Right cardiac atrium (tissue), 5 donors: ENCODE data around the gene STXBP4. TPM values are rescaled to one million over a fixed set of nuclear protein-coding genes. Genes with fewer than 3 reads are reported as not detected.

Experiments used
- ATAC-seq, 2 donors: fragments of 200-7000 bp; cut with Tn5 transposase; one replicate each; pipeline versions ENCODE4 v1.8.0 to v1.9.1; 2020; ENCODE audit warnings: moderate library complexity in 2 of 2, mild to moderate bottlenecking in 1 of 2
- DNase-seq, 3 donors: peaks; one replicate each; pipeline ENCODE4 v3.0.0-alpha.2; 2020
- H3K27ac ChIP-seq: one replicate; pipeline ENCODE4 v1.5.1; 2013; ENCODE audit warnings: mild to moderate bottlenecking, low read length, control low read depth, moderate library complexity
- H3K27me3 ChIP-seq: one replicate; pipeline ENCODE4 v1.6.1; 2013; ENCODE audit not compliant: control insufficient read depth, insufficient read depth
- H3K4me1 ChIP-seq: one replicate; pipeline ENCODE4 v1.6.1; 2013; ENCODE audit warnings: low read length; ENCODE audit not compliant: control insufficient read depth, insufficient read depth
- H3K4me3 ChIP-seq: one replicate; pipeline ENCODE4 v1.5.1; 2013; ENCODE audit warnings: low read length, control low read depth
- H3K9me3 ChIP-seq: one replicate; pipeline ENCODE4 v1.6.1; 2013; ENCODE audit warnings: low read length; ENCODE audit not compliant: control insufficient read depth
- WGBS: extraction: QIAGEN DNeasy Blood & Tissue Kit; methylation state at CpG from one replicate; pipeline ENCODE4 v1.1.7; 2013; 5-methylcytosine and 5-hydroxymethylcytosine counted together
- intact Hi-C, 4 donors: fragments of 100-400 bp; cut with DNase I; formaldehyde crosslinking; loops; one replicate each; pipeline versions ENCODE4 v1.11.0 to v1.14.0; 2022 to 2023
- polyA plus RNA-seq: library from polyadenylated mRNA; stranded (reverse); fragments of 200-250 nt; gene quantifications from one replicate; pipeline ENCODE4 v1.2.3, GENCODE V29; 2013
- total RNA-seq, 4 donors: library from RNA; stranded (reverse); fragmentation: NEBNext Ultra II Directional; extraction: Animal tissue kit (Norgen Biotek cat#: 25700); gene quantifications; one replicate each; pipeline ENCODE4 v1.2.1, GENCODE V29; 2021
- donor health status: healthy with polysubstance abuse.
- donor health status: DM: no; HTN: yes; CAD: no.
- donor health status: DM: no; HTN: no; CAD: no.
- donor health status: DM: no; HTN: yes; CAD: no; lungs with severe emphysema.
- donor health status: DM: yes; HTN: yes; CAD: no.

STXBP4 gene
- total and polyA plus RNA-seq, 5 donors: 2.6 to 10.8 (median 9.4) TPM

- H3K4me3 ChIP-seq: no peak overlapping the region
- no peaks in the 10 kb centered on the region for H3K9me3 ChIP-seq
- no peaks in the 10 kb centered on the region for H3K4me1 ChIP-seq
- ATAC-seq: no peak
- no peak overlapping the region for H3K27ac ChIP-seq
- 97% methylated on average over 1 of the region's 1 CpG for WGBS
- no peaks in the 10 kb centered on the region for H3K27me3 ChIP-seq
- intact Hi-C loops: loop anchor here in 3 of 4 donors (5.0 to 10.0 kb wide), 3 partner anchors 356 to 523 kb away; partner anchors contain the start of gene SMIM36 (in 2 of the 3)
- DNase-seq: no peak
Observed at GRCh38 chr17:54991567-54991966, 23.0 kb downstream of the STXBP4 start.

- ATAC-seq (peak in 1 of 2 donors; percentile 31), DNase-seq (no peak)
- Histone ChIP-seq H3K27me3 (no peaks in the 10 kb centered on the region), H3K27ac (no peak overlapping the region), H3K9me3 (no peaks in the 10 kb centered on the region), H3K4me1 (no peaks in the 10 kb centered on the region), H3K4me3 (no peak overlapping the region)
- intact Hi-C loops: loop anchor here in 3 of 4 donors (5.0 to 10.0 kb wide), 3 partner anchors 354 to 522 kb away; partner anchors contain the start of gene SMIM36 (in 2 of the 3)
- 82% methylated on average over 8 of the region's 8 CpGs for WGBS
Observed at GRCh38 chr17:54992797-54993639, 24.5 kb downstream of the STXBP4 start.

- Histone ChIP-seq H3K9me3 (no peaks in the 10 kb centered on the region), H3K27ac (no peak overlapping the region), H3K4me3 (no peak overlapping the region), H3K27me3 (no peaks in the 10 kb centered on the region), H3K4me1 (no peaks in the 10 kb centered on the region)
- ATAC-seq: no peak
- 96% methylated on average over 1 of the region's 1 CpG for WGBS
- intact Hi-C loops: loop anchor here in 2 of 4 donors (10.0 kb wide), 1 partner anchor 518 kb away; the partner anchor contains the start of gene SMIM36 (in 2 of the 2)
- no peak for DNase-seq
Observed at GRCh38 chr17:54996441-54996840, 27.9 kb downstream of the STXBP4 start.

GRCh38 chr17:55002458-55002857, 33.9 kb downstream of the STXBP4 start:
- Histone ChIP-seq H3K4me3 (no peak overlapping the region), H3K9me3 (no peaks in the 10 kb centered on the region), H3K27ac (no peak overlapping the region), H3K4me1 (no peaks in the 10 kb centered on the region), H3K27me3 (no peaks in the 10 kb centered on the region)
- ATAC-seq: no peak
- intact Hi-C loops: no loop called here
- no peak for DNase-seq

GRCh38 chr17:55004484-55004883, 35.9 kb downstream of the STXBP4 start:
- 92% methylated on average over 5 of the region's 5 CpGs for WGBS
- no peak for DNase-seq
- H3K9me3 ChIP-seq: no peaks in the 10 kb centered on the region
- intact Hi-C loops: no loop called here
- no peak overlapping the region for H3K27ac ChIP-seq
- no peak for ATAC-seq
- H3K27me3 ChIP-seq: no peaks in the 10 kb centered on the region
- H3K4me3 ChIP-seq: no peak overlapping the region
- H3K4me1 ChIP-seq: no peaks in the 10 kb centered on the region

- intact Hi-C loops: no loop called here
- Histone ChIP-seq H3K9me3 (no peaks in the 10 kb centered on the region), H3K27me3 (no peaks in the 10 kb centered on the region), H3K4me1 (no peaks in the 10 kb centered on the region), H3K4me3 (no peak overlapping the region), H3K27ac (no peak overlapping the region)
- DNase-seq (no peak), ATAC-seq (no peak)
- 96% methylated on average over 1 of the region's 1 CpG for WGBS
Observed at GRCh38 chr17:55005520-55005919, 37.0 kb downstream of the STXBP4 start.

- H3K4me3 ChIP-seq: no peak overlapping the region
- DNase-seq (no peak), ATAC-seq (no peak)
- no peaks in the 10 kb centered on the region for H3K27me3 ChIP-seq
- H3K9me3 ChIP-seq: no peaks in the 10 kb centered on the region
- intact Hi-C loops: no loop called here
- no peak overlapping the region for H3K27ac ChIP-seq
- H3K4me1 ChIP-seq: no peaks in the 10 kb centered on the region
- 0% methylated on average over 1 of the region's 1 CpG for WGBS
Observed at GRCh38 chr17:55023626-55024025, 55.1 kb downstream of the STXBP4 start.

- DNase-seq: no peak
- Histone ChIP-seq H3K9me3 (no peaks in the 10 kb centered on the region), H3K27me3 (no peaks in the 10 kb centered on the region), H3K4me1 (no peaks in the 10 kb centered on the region), H3K27ac (no peak overlapping the region), H3K4me3 (no peak overlapping the region)
- WGBS: 0% methylated on average over 1 of the region's 1 CpG
- no peak for ATAC-seq
- intact Hi-C loops: no loop called here
Observed at GRCh38 chr17:55037828-55038227, 69.3 kb downstream of the STXBP4 start.

GRCh38 chr17:55038291-55038690, 69.7 kb downstream of the STXBP4 start:
- no peak for DNase-seq
- Histone ChIP-seq H3K27me3 (no peaks in the 10 kb centered on the region), H3K4me1 (no peaks in the 10 kb centered on the region), H3K27ac (no peak overlapping the region), H3K4me3 (no peak overlapping the region), H3K9me3 (no peaks in the 10 kb centered on the region)
- intact Hi-C loops: no loop called here
- ATAC-seq: no peak
- 99% methylated on average over 1 of the region's 1 CpG for WGBS

GRCh38 chr17:55040611-55041010, 72.0 kb downstream of the STXBP4 start:
- intact Hi-C loops: no loop called here
- Histone ChIP-seq H3K27me3 (no peaks in the 10 kb centered on the region), H3K9me3 (no peaks in the 10 kb centered on the region), H3K27ac (no peak overlapping the region), H3K4me3 (no peak overlapping the region), H3K4me1 (no peaks in the 10 kb centered on the region)
- ATAC-seq (no peak), DNase-seq (no peak)
- 49% methylated on average over 4 of the region's 4 CpGs for WGBS

- DNase-seq: no peak
- no peaks in the 10 kb centered on the region for H3K4me1 ChIP-seq
- H3K27me3 ChIP-seq: no peaks in the 10 kb centered on the region
- 93% methylated on average over 1 of the region's 1 CpG for WGBS
- no peak for ATAC-seq
- H3K4me3 ChIP-seq: no peak overlapping the region
- no peaks in the 10 kb centered on the region for H3K9me3 ChIP-seq
- intact Hi-C loops: loop anchor here in 1 of 4 donors (5.0 kb wide), 1 partner anchor 293 kb away; no protein-coding TSS in a partner anchor
- H3K27ac ChIP-seq: no peak overlapping the region
Observed at GRCh38 chr17:55053855-55054254, 85.3 kb downstream of the STXBP4 start.
